Sigmoid colon (tissue), 4 donors: ENCODE results near the gene SUPT6H.

ENCODE experiments used
- EP300 ChIP-seq, 4 donors: sonication (generic); formaldehyde crosslinking; IDR thresholded peaks; one replicate each; pipeline ENCODE4 v1.6.1; 2017; ENCODE audit warnings: antibody characterized with exemption in 4 of 4
- POLR2A ChIP-seq, 2 donors: fragments of 450-650 bp; IDR thresholded peaks; one replicate each; pipeline ENCODE4 v1.6.1; 2016; ENCODE audit warnings: antibody characterized with exemption in 2 of 2, mild to moderate bottlenecking in 2 of 2, moderate library complexity in 2 of 2
- POLR2AphosphoS5 ChIP-seq, 4 donors: sonication (generic); formaldehyde crosslinking; IDR thresholded peaks; one replicate each; pipeline ENCODE4 v1.6.1; 2017; ENCODE audit warnings: antibody characterized with exemption in 4 of 4
- TF ChIP-seq, protein P1 (sequence below), 4 experiments: fragments of 450-650 bp in 3 of 4; fragments of 200-600 bp in 1 of 4; IDR thresholded peaks; one replicate each; pipeline ENCODE4 v1.5.1; 2016 to 2019; ENCODE audit warnings: antibody characterized with exemption in 4 of 4, mild to moderate bottlenecking in 3 of 4, moderate library complexity in 2 of 4

DNA sequence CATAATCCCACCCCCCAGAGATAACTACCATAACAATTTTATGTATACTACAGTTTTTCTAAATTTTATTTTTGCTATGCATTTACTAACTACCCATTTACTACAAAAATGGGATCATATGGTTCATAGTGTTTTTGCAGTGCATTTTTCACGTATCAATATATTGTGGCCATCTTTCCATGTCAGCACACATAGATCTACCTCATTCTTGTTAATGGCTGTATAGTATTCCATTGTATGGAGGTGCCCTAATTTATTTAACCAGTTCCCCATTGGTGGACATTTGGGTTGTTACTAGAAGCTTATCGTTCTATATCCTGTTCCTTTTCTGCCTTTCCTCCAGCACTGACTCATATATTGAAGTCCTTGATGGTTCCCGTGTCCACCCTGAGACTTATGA is 27.0 kb downstream of the SUPT6H start:
- no peak for TF ChIP-seq EP300 (IDR thresholded peaks at IDR 0.05)
- TF ChIP-seq, protein P1, sequence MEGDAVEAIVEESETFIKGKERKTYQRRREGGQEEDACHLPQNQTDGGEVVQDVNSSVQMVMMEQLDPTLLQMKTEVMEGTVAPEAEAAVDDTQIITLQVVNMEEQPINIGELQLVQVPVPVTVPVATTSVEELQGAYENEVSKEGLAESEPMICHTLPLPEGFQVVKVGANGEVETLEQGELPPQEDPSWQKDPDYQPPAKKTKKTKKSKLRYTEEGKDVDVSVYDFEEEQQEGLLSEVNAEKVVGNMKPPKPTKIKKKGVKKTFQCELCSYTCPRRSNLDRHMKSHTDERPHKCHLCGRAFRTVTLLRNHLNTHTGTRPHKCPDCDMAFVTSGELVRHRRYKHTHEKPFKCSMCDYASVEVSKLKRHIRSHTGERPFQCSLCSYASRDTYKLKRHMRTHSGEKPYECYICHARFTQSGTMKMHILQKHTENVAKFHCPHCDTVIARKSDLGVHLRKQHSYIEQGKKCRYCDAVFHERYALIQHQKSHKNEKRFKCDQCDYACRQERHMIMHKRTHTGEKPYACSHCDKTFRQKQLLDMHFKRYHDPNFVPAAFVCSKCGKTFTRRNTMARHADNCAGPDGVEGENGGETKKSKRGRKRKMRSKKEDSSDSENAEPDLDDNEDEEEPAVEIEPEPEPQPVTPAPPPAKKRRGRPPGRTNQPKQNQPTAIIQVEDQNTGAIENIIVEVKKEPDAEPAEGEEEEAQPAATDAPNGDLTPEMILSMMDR (IDR thresholded peaks at IDR 0.05), result no peak
- no peak for TF ChIP-seq POLR2A (IDR thresholded peaks at IDR 0.05)
- TF ChIP-seq POLR2AphosphoS5 (IDR thresholded peaks at IDR 0.05), result no peak
